Mammary epithelial cell (primary cell): ENCODE results near the gene DIAPH2.

Source experiments
- CTCF ChIP-seq, 2 donors: IDR thresholded peaks in 1 of 2; conservative IDR thresholded peaks in 1 of 2; 2 replicates each; pipeline ENCODE4 v1.5.1; 2011 to 2012; ENCODE audit warnings: inconsistent platforms in 2 of 2, low read length in 2 of 2, mild to moderate bottlenecking in 2 of 2, control low read depth in 1 of 2, low read depth in 1 of 2; ENCODE audit not compliant: insufficient read depth in 1 of 2; ENCODE audit errors: extremely low read depth in 1 of 2
- EZH2 ChIP-seq: IDR thresholded peaks from 2 replicates; pipeline ENCODE4 v1.6.1; 2012; ENCODE audit warnings: low read length, inconsistent platforms, borderline replicate concordance

GRCh38 chrX:97284531-97284930 is 599.9 kb downstream of the DIAPH2 start:
- TF ChIP-seq CTCF (conservative IDR thresholded peaks at IDR 0.05 in 1 of 2, IDR thresholded peaks at IDR 0.05 in 1 of 2; ENCODE audit: extremely low read depth in 1 of 2, insufficient read depth in 1 of 2, low read depth in 1 of 2, low read length in 2 of 2) (no peak), EZH2 (no peak)
